Stomach (tissue), 4 donors: Measurements from ENCODE around the gene ZFP37.

ENCODE experiments used
- EP300 ChIP-seq: sonication (generic); formaldehyde crosslinking; IDR thresholded peaks from one replicate; pipeline ENCODE4 v1.6.1; 2017; ENCODE audit warnings: antibody characterized with exemption
- POLR2AphosphoS5 ChIP-seq, 3 donors: sonication (generic); formaldehyde crosslinking; IDR thresholded peaks; one replicate each; pipeline ENCODE4 v1.6.1; 2016; ENCODE audit warnings: antibody characterized with exemption in 3 of 3
- TF ChIP-seq, protein P1 (sequence below), 7 experiments: fragments of 450-650 bp in 4 of 7; fragments of 200-600 bp in 3 of 7; sonication (generic) in 3 of 7; IDR thresholded peaks; one replicate each; pipeline ENCODE4 v1.5.1; 2016 to 2019; ENCODE audit warnings: antibody characterized with exemption in 7 of 7, control low read depth in 2 of 7, mild to moderate bottlenecking in 1 of 7

DNA sequence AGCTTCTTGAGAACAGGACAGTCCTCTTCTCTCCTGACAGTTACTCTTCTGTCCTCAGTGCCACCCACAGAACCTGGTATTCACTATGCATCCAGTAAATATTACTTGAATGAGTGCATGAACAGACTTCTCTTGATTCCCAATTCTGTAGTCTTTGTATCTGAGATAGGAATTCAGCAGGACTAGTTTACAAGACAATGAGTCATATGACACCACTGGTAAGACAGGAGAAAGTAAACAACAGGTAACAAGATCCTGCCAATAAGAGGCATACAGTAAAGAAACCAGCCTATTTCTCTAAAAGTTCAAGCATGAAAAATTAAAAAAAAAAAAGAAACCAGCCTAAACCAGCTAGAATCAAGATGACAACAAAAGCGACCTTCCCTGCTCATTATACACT is 50.7 kb downstream of the ZFP37 start:
- TF ChIP-seq EP300 (no peak), POLR2AphosphoS5 (IDR thresholded peaks at IDR 0.05) (no peak)
- TF ChIP-seq, protein P1, sequence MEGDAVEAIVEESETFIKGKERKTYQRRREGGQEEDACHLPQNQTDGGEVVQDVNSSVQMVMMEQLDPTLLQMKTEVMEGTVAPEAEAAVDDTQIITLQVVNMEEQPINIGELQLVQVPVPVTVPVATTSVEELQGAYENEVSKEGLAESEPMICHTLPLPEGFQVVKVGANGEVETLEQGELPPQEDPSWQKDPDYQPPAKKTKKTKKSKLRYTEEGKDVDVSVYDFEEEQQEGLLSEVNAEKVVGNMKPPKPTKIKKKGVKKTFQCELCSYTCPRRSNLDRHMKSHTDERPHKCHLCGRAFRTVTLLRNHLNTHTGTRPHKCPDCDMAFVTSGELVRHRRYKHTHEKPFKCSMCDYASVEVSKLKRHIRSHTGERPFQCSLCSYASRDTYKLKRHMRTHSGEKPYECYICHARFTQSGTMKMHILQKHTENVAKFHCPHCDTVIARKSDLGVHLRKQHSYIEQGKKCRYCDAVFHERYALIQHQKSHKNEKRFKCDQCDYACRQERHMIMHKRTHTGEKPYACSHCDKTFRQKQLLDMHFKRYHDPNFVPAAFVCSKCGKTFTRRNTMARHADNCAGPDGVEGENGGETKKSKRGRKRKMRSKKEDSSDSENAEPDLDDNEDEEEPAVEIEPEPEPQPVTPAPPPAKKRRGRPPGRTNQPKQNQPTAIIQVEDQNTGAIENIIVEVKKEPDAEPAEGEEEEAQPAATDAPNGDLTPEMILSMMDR (IDR thresholded peaks at IDR 0.05): no peak
